GM18511 (cell line): ENCODE data around the gene AFM.

ENCODE experiments used
- ATAC-seq: cut with Tn5 transposase; IDR thresholded peaks from one replicate; pipeline ENCODE4 v1.9.1; 2021; ENCODE audit warnings: mild to moderate bottlenecking, moderate library complexity; ENCODE audit not compliant: unreplicated experiment

Gene AFM, protein sequence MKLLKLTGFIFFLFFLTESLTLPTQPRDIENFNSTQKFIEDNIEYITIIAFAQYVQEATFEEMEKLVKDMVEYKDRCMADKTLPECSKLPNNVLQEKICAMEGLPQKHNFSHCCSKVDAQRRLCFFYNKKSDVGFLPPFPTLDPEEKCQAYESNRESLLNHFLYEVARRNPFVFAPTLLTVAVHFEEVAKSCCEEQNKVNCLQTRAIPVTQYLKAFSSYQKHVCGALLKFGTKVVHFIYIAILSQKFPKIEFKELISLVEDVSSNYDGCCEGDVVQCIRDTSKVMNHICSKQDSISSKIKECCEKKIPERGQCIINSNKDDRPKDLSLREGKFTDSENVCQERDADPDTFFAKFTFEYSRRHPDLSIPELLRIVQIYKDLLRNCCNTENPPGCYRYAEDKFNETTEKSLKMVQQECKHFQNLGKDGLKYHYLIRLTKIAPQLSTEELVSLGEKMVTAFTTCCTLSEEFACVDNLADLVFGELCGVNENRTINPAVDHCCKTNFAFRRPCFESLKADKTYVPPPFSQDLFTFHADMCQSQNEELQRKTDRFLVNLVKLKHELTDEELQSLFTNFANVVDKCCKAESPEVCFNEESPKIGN

DNA sequence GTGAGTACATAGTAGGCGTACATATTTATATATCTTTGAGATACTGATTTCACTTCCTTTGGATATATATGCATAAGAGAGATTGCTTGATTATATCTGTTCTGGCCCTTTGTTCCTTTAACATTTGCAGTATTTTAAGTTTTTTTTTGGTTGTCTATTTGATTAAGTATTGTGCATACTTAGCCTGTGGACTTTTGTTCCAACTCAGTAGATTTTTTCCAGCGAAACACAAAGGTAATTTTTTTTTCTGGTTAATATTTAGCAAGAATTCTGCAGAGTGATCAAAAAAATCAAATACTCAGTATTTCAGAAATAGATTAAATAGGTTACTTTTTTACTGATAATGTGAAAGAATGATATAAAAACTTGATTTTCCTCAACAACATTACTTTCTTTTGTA is at the start of gene AFM:
Gene AFM (plus strand): TSS at position 388 of the 400 bp plus-strand sequence. CDS start 31 bp downstream, outside the sequence.
- ATAC-seq: no peak

DNA sequence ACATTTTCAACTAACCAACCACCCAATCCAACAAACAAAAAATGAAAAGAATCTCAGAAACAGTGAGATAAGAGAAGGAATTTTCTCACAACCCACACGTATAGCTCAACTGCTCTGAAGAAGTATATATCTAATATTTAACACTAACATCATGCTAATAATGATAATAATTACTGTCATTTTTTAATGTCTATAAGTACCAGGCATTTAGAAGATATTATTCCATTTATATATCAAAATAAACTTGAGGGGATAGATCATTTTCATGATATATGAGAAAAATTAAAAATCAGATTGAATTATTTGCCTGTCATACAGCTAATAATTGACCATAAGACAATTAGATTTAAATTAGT is 49.8 kb upstream of the AFM start:
- no peak for ATAC-seq

DNA sequence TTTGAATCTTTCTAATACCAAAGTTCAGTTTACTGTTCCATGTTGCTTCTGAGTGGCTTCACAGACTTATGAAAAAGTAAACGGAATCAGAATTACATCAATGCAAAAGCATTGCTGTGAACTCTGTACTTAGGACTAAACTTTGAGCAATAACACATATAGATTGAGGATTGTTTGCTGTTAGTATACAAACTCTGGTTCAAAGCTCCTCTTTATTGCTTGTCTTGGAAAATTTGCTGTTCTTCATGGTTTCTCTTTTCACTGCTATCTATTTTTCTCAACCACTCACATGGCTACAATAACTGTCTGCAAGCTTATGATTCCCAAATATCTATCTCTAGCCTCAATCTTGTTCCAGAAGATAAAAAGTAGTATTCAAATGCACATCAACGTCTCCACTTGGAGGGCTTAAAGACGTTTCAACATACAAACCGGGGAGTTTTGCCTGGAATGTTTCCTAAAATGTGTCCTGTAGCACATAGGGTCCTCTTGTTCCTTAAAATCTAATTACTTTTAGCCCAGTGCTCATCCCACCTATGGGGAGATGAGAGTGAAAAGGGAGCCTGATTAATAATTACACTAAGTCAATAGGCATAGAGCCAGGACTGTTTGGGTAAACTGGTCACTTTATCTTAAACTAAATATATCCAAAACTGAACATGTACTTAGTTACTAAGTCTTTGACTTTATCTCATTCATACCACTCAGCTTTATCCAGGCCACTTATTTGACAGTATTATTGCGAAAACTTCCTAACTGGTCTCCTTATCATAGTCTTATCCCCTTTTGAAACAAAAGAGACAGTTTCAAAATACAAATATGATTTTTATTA is 49.2 kb upstream of the AFM start:
- ATAC-seq: no peak

DNA sequence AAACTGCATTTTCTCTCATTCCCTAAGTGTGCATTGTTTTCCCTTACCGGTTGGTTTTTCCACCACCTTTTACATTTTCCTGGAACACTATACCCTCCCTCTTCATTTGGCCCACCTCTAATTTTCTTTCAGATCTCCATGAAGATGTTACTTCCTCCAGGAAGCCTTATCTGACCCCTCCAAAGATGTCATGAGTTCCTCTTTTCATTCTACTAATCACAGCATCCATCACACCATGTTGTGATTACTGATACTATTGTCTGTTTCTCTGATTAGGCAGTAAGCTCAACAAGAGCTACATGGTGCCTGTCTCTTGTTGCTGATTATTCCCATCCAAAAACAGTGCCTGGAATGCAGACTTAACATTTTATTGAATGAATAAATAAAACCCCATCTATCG is 48.4 kb upstream of the AFM start:
- no peak for ATAC-seq

DNA sequence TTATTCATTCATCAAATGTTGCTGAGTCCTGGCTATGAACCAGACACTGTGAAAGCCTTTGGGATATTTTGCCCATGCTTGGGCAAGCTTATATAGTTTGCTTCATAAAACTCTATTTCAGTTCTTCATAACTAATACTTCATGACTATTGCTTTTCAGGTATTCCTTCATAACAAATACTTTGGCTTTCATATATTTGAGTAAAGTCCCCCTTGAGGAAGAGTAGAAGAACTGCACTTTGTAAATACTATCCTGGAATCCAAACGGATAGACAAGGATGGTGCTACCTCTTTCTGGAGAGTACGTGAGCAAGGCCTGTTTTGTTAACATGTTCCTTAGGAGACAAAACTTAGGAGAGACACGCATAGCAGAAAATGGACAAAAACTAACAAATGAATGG is 47.2 kb upstream of the AFM start:
- ATAC-seq: peak; percentile 72

DNA sequence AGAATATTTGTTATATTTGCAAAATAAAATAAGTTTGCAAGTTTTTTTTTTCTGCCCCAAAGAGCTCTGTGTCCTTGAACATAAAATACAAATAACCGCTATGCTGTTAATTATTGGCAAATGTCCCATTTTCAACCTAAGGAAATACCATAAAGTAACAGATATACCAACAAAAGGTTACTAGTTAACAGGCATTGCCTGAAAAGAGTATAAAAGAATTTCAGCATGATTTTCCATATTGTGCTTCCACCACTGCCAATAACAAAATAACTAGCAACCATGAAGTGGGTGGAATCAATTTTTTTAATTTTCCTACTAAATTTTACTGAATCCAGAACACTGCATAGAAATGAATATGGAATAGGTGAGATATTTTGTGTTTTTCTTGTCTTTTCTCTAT is 45.6 kb upstream of the AFM start, which contains the start of gene AFP:
Gene AFP (plus strand): TSS at position 238 of the 400 bp plus-strand sequence. CDS start 42 bp downstream, at position 280.
- ATAC-seq: no peak

DNA sequence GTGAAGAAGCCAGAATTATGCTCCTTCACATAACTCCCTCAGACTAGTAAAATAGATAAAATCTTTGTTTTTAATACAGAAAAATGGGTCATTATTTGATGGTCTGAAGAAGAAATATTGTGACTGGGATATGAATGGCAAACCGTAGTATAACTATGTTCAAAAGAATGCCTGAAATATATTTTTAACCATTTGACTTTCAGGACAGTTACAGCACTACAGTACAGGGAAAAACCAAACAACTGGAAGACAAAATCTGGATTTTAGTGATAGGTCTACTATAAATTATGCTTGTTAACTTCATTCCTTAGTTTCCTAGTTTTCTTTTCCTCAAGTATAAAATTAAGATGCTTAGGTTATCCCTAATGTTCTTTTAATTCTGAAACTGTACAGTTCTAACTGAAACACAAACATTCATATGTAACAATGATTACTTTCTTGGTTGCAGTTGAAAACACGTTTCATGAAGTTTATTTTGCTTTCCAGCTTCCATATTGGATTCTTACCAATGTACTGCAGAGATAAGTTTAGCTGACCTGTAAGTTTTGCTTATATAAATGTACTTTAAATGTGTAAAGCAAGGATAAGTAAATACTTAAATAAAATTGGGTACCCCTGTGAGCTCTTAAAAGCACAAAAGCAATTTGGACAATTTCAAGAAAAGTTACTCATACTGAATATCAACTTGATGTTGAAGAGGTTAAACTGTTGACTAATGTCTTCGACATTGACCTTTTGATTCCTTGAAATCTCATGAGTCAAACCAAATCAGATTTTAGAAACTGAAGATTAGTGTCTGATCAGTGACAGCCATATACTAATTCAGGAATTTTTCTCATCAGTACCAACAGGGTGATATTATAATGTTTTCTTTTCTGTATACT is 44.6 kb upstream of the AFM start:
- no peak for ATAC-seq

DNA sequence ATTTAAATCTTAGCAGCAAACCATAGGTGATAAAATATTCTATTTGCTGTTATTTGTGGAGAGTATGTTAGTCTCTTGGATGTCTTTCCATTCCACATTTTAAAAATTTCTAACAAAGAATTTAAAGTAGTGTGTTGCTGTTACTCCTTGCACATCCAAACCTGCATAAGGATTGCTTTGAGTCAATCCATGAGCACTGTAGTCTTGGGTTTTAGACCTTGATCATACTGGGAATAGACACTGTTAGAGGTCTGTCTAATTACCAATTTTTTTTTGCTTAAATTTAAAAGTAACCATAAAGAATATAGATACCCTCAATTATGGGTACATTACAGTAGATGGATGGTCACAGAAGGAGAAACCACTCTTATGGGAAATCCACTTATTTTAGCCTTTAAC is 44.0 kb upstream of the AFM start:
- ATAC-seq: no peak

DNA sequence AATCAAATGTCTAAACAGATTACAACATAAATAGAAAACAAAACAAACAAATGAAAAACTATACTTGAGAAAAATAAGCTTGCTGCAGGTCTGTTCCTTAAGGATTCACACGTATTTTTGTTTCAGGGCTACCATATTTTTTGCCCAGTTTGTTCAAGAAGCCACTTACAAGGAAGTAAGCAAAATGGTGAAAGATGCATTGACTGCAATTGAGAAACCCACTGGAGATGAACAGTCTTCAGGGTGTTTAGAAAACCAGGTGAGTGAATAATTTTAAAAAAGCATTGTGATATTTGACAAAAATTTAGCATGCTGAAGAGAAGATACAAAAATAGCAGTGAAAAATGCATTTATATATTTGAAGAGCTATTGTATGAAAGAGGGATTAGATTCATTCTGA is 43.5 kb upstream of the AFM start:
- no peak for ATAC-seq

DNA sequence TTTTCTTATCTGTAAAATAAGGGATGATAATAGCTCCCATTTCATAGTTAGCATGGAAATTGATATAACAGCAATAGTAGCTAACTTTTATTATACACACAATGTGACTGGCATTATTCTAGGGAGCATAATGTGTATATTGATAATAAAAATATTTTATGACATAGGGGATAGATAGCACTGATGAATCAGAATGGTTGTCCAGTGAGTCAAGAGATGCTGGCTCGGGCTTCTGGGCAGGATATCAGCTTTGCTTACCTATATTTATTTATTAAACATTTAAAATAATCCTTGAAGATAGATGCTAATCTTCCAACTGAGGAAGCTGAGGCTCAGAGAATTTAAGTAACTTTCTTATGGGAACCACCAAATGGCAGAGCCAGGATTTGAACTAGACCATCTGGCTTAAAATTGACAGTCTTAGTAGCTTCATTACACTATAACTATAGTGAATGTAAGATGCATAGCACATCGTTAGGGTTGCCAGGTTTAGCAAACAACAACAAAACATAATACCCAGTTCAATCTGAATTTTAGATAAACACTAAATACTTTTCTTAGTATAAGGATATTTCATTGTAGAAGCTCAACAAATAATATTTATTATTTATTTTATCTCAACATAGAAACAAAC is 42.8 kb upstream of the AFM start:
- no peak for ATAC-seq

DNA sequence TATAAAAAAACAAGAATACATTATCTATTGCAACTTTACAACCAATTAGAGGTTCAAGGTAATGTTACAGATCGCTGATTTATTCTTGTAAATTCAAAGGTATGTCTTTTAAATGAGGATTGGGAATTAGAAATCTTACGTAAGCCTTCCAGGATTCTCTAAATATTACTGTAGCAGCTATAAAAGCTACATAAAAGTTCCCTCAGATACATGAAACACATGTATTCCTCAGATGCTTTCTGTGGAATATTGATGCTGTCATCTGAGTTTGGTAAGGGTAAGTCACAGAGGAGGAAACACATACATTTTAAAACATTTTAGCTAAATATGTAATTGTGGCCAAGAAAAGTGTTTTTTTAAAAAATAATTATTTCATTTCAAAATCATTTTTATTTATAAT is 42.1 kb upstream of the AFM start:
- no peak for ATAC-seq

DNA sequence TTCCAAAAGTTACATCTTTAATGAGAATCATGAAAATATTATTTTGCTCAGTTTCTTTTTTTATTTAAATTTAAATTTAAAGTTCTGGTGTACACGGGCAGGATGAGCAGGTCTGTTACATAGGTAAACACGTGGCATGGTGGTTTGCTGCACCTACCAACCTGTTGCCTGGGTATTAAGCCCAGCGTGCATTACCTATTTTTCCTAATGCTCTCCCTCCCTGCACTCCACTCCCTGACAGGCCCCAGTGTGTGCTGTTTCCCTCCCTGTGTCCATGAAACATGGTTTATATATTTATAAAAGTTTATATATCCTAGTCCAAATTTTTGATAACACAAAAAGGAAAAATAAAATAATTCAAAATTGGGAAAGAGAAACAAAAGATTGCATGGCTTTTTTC is 41.6 kb upstream of the AFM start:
- ATAC-seq: no peak

DNA sequence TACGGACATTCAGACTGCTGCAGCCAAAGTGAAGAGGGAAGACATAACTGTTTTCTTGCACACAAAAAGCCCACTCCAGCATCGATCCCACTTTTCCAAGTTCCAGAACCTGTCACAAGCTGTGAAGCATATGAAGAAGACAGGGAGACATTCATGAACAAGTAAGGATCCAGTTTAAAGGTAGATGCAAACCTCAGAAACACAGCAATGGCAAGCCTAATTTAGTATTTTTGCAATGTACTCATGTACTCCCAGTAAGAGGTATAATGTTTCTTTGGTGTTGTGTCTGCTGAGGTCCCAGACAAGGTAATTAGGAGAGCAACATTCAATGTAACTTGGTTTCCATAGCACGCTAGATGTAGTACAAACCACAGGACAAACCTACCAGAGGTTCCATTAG is 40.9 kb upstream of the AFM start:
- no peak for ATAC-seq

DNA sequence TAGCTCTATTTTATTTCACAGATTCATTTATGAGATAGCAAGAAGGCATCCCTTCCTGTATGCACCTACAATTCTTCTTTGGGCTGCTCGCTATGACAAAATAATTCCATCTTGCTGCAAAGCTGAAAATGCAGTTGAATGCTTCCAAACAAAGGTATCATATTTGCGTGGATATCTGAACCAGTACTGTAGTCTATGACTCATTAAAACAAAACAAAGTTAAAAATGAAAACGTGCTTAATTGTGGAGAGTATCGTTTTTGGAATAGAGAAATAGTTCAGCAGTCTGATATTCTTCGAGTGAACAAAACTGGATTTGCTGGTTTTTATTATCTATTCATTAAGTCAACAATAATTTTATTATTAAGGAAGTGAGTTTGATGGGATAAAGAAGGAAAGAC is 39.3 kb upstream of the AFM start:
- ATAC-seq: no peak

DNA sequence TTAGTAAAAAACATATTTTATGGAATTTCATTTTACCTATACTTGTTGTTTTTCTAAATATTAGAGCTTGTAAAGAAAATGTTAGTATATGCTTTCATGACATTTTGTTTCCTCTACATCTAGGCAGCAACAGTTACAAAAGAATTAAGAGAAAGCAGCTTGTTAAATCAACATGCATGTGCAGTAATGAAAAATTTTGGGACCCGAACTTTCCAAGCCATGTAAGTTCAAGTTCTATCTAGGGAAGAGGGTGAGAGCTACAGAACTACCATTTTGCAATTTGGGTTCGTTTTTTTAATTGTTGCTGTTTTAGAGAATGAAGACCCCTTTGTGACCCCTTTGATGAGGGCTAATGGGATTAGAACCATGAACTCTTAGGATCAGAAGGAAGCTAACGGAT is 38.3 kb upstream of the AFM start:
- no peak for ATAC-seq

DNA sequence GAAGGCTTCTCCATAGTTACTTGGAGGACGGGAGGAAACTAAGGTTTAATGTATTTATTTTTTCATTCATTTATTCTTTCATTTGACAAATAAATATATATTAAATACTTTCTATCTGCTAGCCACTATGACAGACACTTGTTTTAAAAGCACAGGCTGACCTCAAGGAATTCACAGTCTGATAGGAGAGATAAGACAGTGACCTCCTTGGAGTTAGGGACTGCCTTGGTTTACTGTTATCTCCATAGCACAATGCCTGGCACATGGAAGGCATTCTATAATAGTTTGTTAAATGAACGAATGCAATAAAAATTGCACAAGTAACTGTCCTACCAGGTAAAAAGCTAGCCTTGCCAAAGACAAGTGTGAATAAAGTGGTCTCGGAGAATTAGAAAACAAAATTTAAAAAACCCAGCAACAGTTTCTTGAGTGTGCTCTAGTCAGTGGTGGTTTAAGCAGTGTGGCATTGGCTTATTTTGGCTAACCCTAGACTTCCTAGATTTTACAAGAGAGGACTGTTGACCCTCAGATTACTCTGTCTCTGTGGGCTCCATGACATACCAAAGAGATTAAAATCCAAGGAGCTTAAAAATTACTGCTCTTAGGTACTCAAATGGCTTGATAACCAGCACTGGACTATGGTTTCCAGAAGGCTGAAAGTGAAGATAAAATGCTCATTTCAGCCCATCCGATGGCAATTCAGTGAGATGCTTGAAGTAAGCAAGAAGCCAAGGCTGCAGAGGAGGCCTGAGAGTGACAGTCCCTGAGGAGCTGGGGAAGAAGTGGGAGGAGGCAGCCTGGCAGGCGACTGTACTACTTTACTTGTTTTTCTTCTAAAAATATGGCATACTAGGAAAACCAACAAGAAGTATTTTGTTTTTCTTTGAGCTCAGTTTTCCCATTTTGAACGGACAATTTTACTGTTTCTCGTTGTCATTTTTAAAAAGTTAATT is 35.9 kb upstream of the AFM start:
- no peak for ATAC-seq

DNA sequence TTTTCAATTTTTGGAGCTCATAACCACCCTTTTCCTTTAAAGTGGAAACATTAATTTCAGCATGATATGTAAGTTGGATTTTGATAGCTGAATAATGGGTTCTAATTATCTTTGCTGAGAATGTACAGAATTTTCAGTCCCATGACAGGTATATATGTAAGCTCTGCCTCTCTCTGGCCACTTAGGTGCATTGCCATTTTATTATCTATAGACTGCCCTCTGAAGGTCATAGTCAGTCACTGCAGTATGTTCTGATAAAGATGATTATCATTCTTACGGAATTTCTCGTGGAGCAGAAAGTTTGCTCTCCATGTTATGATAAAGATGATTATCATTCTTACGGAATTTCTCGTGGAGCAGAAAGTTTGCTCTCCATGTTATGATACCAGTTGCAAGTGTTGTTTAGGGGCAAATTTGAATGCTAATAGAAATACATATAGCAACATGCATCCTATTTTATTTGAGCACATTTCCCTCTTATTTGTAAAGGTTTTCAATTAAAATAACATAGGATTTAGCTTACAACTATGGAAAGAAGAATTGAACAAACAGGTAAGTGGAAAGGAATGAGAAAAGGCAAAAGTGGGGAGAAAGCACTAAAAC is 35.1 kb upstream of the AFM start:
- ATAC-seq: peak; percentile 100

DNA sequence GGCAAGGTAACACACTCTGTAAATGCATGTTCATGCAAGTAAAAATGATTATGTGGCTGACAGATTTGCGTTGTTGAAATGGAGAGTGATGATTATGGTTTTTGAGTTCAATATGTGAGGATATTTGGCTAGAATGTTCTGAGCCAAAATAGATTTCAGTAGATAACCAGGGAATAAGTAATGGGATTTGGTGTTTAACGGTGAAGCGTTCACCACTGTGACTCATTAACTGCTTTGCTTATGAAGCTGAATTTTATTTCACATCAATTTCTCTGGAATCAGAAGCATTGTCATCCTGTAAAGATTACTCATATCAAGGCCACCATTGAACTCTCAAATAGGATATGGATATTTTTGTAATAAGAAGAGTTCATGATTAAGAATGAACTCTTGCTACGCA is 33.9 kb upstream of the AFM start:
- no peak for ATAC-seq
